HG02840 (cell line): ENCODE measurements around the gene PARD3B.

ENCODE experiments used
- ATAC-seq: cut with Tn5 transposase; IDR thresholded peaks from one replicate; pipeline ENCODE4 v1.9.1; 2021; ENCODE audit warnings: mild to moderate bottlenecking, moderate library complexity, moderate number of reproducible peaks; ENCODE audit not compliant: unreplicated experiment, low FRiP score

Gene PARD3B

GRCh38 chr2:205408696-205409095 lies 863.4 kb downstream of the PARD3B start:
- ATAC-seq: no peak

GRCh38 chr2:205409411-205409810 lies 864.1 kb downstream of the PARD3B start:
- ATAC-seq: no peak

- no peak for ATAC-seq
These were observed 866.3 kb downstream of the PARD3B start for GRCh38 chr2:205411558-205411957.

GRCh38 chr2:205424326-205424725 lies 879.1 kb downstream of the PARD3B start:
- ATAC-seq: no peak

- ATAC-seq: no peak
These were observed 879.8 kb downstream of the PARD3B start for GRCh38 chr2:205425102-205425501.

GRCh38 chr2:205427112-205427511 lies 881.8 kb downstream of the PARD3B start:
- ATAC-seq: no peak

- ATAC-seq: no peak
These were observed 883.5 kb downstream of the PARD3B start for GRCh38 chr2:205428811-205429210.

GRCh38 chr2:205435970-205436369 lies 890.7 kb downstream of the PARD3B start:
- no peak for ATAC-seq

GRCh38 chr2:205438241-205438640 lies 893.0 kb downstream of the PARD3B start:
- no peak for ATAC-seq

GRCh38 chr2:205439621-205440020 lies 894.3 kb downstream of the PARD3B start:
- ATAC-seq: no peak

- no peak for ATAC-seq
These were observed 896.2 kb downstream of the PARD3B start for GRCh38 chr2:205441524-205441923.

- ATAC-seq: no peak
These were observed 902.9 kb downstream of the PARD3B start for GRCh38 chr2:205448189-205448588.

GRCh38 chr2:205451901-205452512 lies 906.7 kb downstream of the PARD3B start:
- no peak for ATAC-seq

GRCh38 chr2:205453202-205453601 lies 907.9 kb downstream of the PARD3B start:
- ATAC-seq: no peak

GRCh38 chr2:205456682-205457081 lies 911.4 kb downstream of the PARD3B start:
- ATAC-seq: no peak

- no peak for ATAC-seq
These were observed 914.9 kb downstream of the PARD3B start for GRCh38 chr2:205460217-205460616.

- ATAC-seq: no peak
These were observed 915.9 kb downstream of the PARD3B start for GRCh38 chr2:205461169-205461568.

GRCh38 chr2:205461678-205462665 lies 916.7 kb downstream of the PARD3B start:
- ATAC-seq: no peak

- ATAC-seq: no peak
These were observed 917.5 kb downstream of the PARD3B start for GRCh38 chr2:205462681-205463345.

- ATAC-seq: no peak
These were observed 918.3 kb downstream of the PARD3B start for GRCh38 chr2:205463466-205464025.

GRCh38 chr2:205464681-205465080 lies 919.4 kb downstream of the PARD3B start:
- ATAC-seq: no peak
